OCI-LY1 (cell line): ENCODE data around the gene ARID3C.

Experiments
- H2AFZ ChIP-seq: fragments of 200-600 bp; sonication (generic), shearing (Covaris generic); 2 replicates; pipeline ENCODE4 v1.6.0; 2014; ENCODE audit warnings: antibody characterized with exemption, mild to moderate bottlenecking, low read length
- H3F3A ChIP-seq: fragments of 200-600 bp; sonication (generic), shearing (Covaris generic); 2 replicates; pipeline ENCODE4 v1.6.0; 2014; ENCODE audit warnings: mild to moderate bottlenecking, antibody characterized with exemption, low read length, moderate library complexity; ENCODE audit not compliant: insufficient read depth
- H3K27ac ChIP-seq: fragments of 200-600 bp; sonication (generic); 2 replicates; pipeline ENCODE4 v1.5.1; 2014; ENCODE audit warnings: low read length, mixed run types, mild to moderate bottlenecking, low read depth; ENCODE audit not compliant: poor library complexity, severe bottlenecking
- H3K27me3 ChIP-seq: fragments of 200-600 bp; sonication (generic); 2 replicates; pipeline ENCODE4 v1.6.0; 2014; ENCODE audit warnings: antibody characterized with exemption, mild to moderate bottlenecking, low read length, moderate library complexity; ENCODE audit not compliant: insufficient read depth
- H3K36me3 ChIP-seq: fragments of 200-600 bp; sonication (generic); 2 replicates; pipeline ENCODE4 v1.6.1; 2014; ENCODE audit warnings: mild to moderate bottlenecking, antibody characterized with exemption, low read length, moderate library complexity, mixed read lengths; ENCODE audit not compliant: insufficient read depth
- H3K4me1 ChIP-seq: fragments of 200-600 bp; sonication (generic); 2 replicates; pipeline ENCODE4 v1.5.1; 2014; ENCODE audit warnings: mild to moderate bottlenecking, low read length, moderate library complexity; ENCODE audit not compliant: insufficient read depth, severe bottlenecking
- H3K4me2 ChIP-seq: fragments of 200-600 bp; sonication (generic), shearing (Covaris generic); 2 replicates; pipeline ENCODE4 v1.6.1; 2014; ENCODE audit warnings: low read length
- H3K4me3 ChIP-seq: fragments of 200-600 bp; sonication (generic); 2 replicates; pipeline ENCODE4 v1.5.1; 2014; ENCODE audit warnings: low read length, low read depth, mild to moderate bottlenecking, mixed read lengths; ENCODE audit not compliant: poor library complexity, severe bottlenecking
- H3K79me2 ChIP-seq: fragments of 200-600 bp; shearing (Covaris generic); 2 replicates; pipeline ENCODE4 v1.6.1; 2016; ENCODE audit warnings: mixed run types, low read length, mixed read lengths; ENCODE audit not compliant: insufficient read depth
- H3K9ac ChIP-seq: fragments of 200-600 bp; sonication (generic), shearing (Covaris generic); 2 replicates; pipeline ENCODE4 v1.6.1; 2014; ENCODE audit warnings: mild to moderate bottlenecking, low read length, mixed read lengths
- H3K9me2 ChIP-seq: fragments of 200-600 bp; sonication (generic), shearing (Covaris generic); 2 replicates; pipeline ENCODE4 v1.6.1; 2014; ENCODE audit warnings: low read depth, mild to moderate bottlenecking, low read length, mixed read lengths
- H3K9me3 ChIP-seq: fragments of 200-600 bp; shearing (Covaris generic); 2 replicates; pipeline ENCODE4 v1.6.1; 2014; ENCODE audit warnings: low read length, mixed read lengths
- H4K20me1 ChIP-seq: fragments of 200-600 bp; sonication (generic), shearing (Covaris generic); 2 replicates; pipeline ENCODE4 v1.6.0; 2016; ENCODE audit warnings: mild to moderate bottlenecking, low read length; ENCODE audit not compliant: insufficient read depth
- CTCF ChIP-seq: fragments of 200-600 bp; sonication (generic), shearing (Covaris generic); IDR thresholded peaks from 2 replicates; pipeline ENCODE4 v1.5.1; 2017; ENCODE audit warnings: mild to moderate bottlenecking, antibody characterized with exemption, low read length, moderate library complexity, mixed read lengths
- EZH2 ChIP-seq: fragments of 200-600 bp; sonication (generic), shearing (Covaris generic); IDR thresholded peaks from 2 replicates; pipeline ENCODE4 v1.8.0; 2017; ENCODE audit warnings: borderline replicate concordance, mixed run types, mild to moderate bottlenecking, antibody characterized with exemption, low read length, moderate library complexity, mixed read lengths

The ARID3C gene

GRCh38 chr9:34579808-34580163, 49.1 kb downstream of the ARID3C start:
- H3K4me3 ChIP-seq = no peak overlapping the region
- no peaks in the 10 kb centered on the region for H4K20me1 ChIP-seq
- H3K9ac ChIP-seq = no peak overlapping the region
- no peak overlapping the region for H2AFZ ChIP-seq
- H3K4me1 ChIP-seq = no peaks in the 10 kb centered on the region
- H3K36me3 ChIP-seq = no peaks in the 10 kb centered on the region
- no peaks in the 10 kb centered on the region for H3K9me2 ChIP-seq
- no peak overlapping the region for H3K4me2 ChIP-seq
- TF ChIP-seq EZH2 = no peak
- no peak for TF ChIP-seq CTCF
- no peaks in the 10 kb centered on the region for H3K79me2 ChIP-seq
- no peaks in the 10 kb centered on the region for H3K9me3 ChIP-seq
- no peak overlapping the region for H3K27ac ChIP-seq
- H3K27me3 ChIP-seq = peaks cover 15% of the 10 kb centered on the region
- no peaks in the 10 kb centered on the region for H3F3A ChIP-seq

GRCh38 chr9:34579104-34579807, 49.6 kb downstream of the ARID3C start:
- Histone ChIP-seq H2AFZ (no peak overlapping the region), H3K4me2 (no peak overlapping the region), H3K9ac (no peak overlapping the region), H3K4me3 (no peak overlapping the region), H3F3A (no peaks in the 10 kb centered on the region), H3K9me2 (no peaks in the 10 kb centered on the region), H4K20me1 (no peaks in the 10 kb centered on the region), H3K9me3 (no peaks in the 10 kb centered on the region), H3K36me3 (no peaks in the 10 kb centered on the region), H3K4me1 (no peaks in the 10 kb centered on the region), H3K79me2 (no peaks in the 10 kb centered on the region), H3K27me3 (peaks cover 15% of the 10 kb centered on the region), H3K27ac (no peak overlapping the region)
- TF ChIP-seq EZH2 (no peak), CTCF (no peak)

- no peak overlapping the region for H3K9ac ChIP-seq
- H3K36me3 ChIP-seq = no peaks in the 10 kb centered on the region
- H3K27ac ChIP-seq = no peak overlapping the region
- no peaks in the 10 kb centered on the region for H3K4me1 ChIP-seq
- H2AFZ ChIP-seq = no peak overlapping the region
- no peaks in the 10 kb centered on the region for H3K79me2 ChIP-seq
- H3K9me2 ChIP-seq = no peaks in the 10 kb centered on the region
- no peaks in the 10 kb centered on the region for H3F3A ChIP-seq
- H3K4me2 ChIP-seq = no peak overlapping the region
- H3K27me3 ChIP-seq = peaks cover 15% of the 10 kb centered on the region
- H3K9me3 ChIP-seq = no peaks in the 10 kb centered on the region
- H4K20me1 ChIP-seq = no peaks in the 10 kb centered on the region
- no peak for TF ChIP-seq EZH2
- no peak for TF ChIP-seq CTCF
- H3K4me3 ChIP-seq = no peak overlapping the region
These were observed 50.4 kb downstream of the ARID3C start for GRCh38 chr9:34578241-34579103.
